GM20000 (cell line): ENCODE measurements around the gene SPIRE1.

Experiments used
- DNase-seq: peaks from one replicate; pipeline ENCODE4 v3.0.0; 2012; ENCODE audit warnings: low spot score
- CTCF ChIP-seq: IDR thresholded peaks from 2 replicates; pipeline ENCODE4 v1.5.1; 2012; ENCODE audit warnings: mild to moderate bottlenecking, control low read depth; ENCODE audit errors: extremely low read depth, missing control alignments

Gene SPIRE1

GRCh38 chr18:12478269-12479047 is 179.4 kb downstream of the SPIRE1 start:
- DNase-seq = no peak
- no peak for TF ChIP-seq CTCF

- TF ChIP-seq CTCF = no peak
- no peak for DNase-seq
Observed at GRCh38 chr18:12477606-12478005, 180.3 kb downstream of the SPIRE1 start.

GRCh38 chr18:12476955-12477354 is 181.0 kb downstream of the SPIRE1 start:
- DNase-seq = no peak
- TF ChIP-seq CTCF = no peak

GRCh38 chr18:12474876-12475275 is 183.0 kb downstream of the SPIRE1 start:
- no peak for TF ChIP-seq CTCF

GRCh38 chr18:12474146-12474545 is 183.8 kb downstream of the SPIRE1 start:
- TF ChIP-seq CTCF = no peak

More at GRCh38 chr18:12474876-12475275, 183.0 kb downstream of the SPIRE1 start:
- DNase-seq = no peak

GRCh38 chr18:12470382-12471075 is 187.4 kb downstream of the SPIRE1 start:
- no peak for TF ChIP-seq CTCF
- DNase-seq = no peak

More at GRCh38 chr18:12474146-12474545, 183.8 kb downstream of the SPIRE1 start:
- DNase-seq = no peak

GRCh38 chr18:12468445-12468844 is 189.5 kb downstream of the SPIRE1 start:
- DNase-seq = no peak
- no peak for TF ChIP-seq CTCF
